Brain microvascular endothelial cell (primary cell): Measurements from ENCODE around the gene NUMB.

Experiments
- DNase-seq: peaks from one replicate; pipeline ENCODE4 v3.0.0-alpha.2; 2020
- H3K27ac ChIP-seq: fragments of 250-450 bp; sonication (Bioruptor Pico); 2 replicates; pipeline ENCODE4 v1.5.1; 2020; ENCODE audit warnings: mild to moderate bottlenecking, moderate library complexity
- H3K27me3 ChIP-seq: fragments of 250-450 bp; sonication (Bioruptor Pico); replicated peaks from 2 replicates; pipeline ENCODE4 v1.5.1; 2020; ENCODE audit warnings: mild to moderate bottlenecking
- H3K36me3 ChIP-seq: fragments of 250-450 bp; sonication (Bioruptor Pico); replicated peaks from 2 replicates; pipeline ENCODE4 v1.5.1; 2020; ENCODE audit warnings: mild to moderate bottlenecking
- H3K4me3 ChIP-seq: 2 replicates; pipeline ENCODE4 v1.5.1; 2011; ENCODE audit warnings: low read depth, mild to moderate bottlenecking, control low read depth, low read length, moderate library complexity
- in situ Hi-C: cut with HindIII; loops from 2 replicates; pipeline ENCODE4 v1.10.0; 2017; ENCODE audit warnings: low sequenced_read_pairs, low pct_ligation_motif_present
- TF ChIP-seq, protein P1 (sequence below): IDR thresholded peaks from 2 replicates; pipeline ENCODE4 v1.5.1; 2011; ENCODE audit warnings: low read depth, mild to moderate bottlenecking, moderate library complexity, low read length, control low read depth, inconsistent platforms; ENCODE audit errors: missing control alignments

NUMB gene

DNA sequence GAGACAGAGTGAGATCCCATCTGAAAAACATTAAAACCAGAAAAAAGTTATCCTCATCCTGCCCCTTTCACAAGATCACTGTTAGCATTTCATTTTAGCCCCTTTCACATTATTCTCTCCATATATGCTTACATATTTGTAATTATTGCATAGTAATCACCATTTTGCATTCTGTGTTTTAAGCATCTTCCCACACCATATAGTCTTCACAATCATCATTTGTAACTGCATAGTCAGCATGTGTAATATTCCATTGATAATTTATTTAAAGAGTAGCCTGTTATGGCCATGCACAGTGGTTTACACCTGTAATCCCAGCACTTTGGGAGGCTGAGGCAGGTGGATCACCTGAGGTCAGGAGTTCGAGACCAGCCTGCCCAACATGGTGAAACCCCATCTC, 209.2 kb downstream of the NUMB start:
- Histone ChIP-seq H3K36me3 (no peaks in the 10 kb centered on the region), H3K27ac (no peak overlapping the region), H3K4me3 (no peak overlapping the region), H3K27me3 (no peaks in the 10 kb centered on the region)
- no peak for DNase-seq
- TF ChIP-seq, protein P1, sequence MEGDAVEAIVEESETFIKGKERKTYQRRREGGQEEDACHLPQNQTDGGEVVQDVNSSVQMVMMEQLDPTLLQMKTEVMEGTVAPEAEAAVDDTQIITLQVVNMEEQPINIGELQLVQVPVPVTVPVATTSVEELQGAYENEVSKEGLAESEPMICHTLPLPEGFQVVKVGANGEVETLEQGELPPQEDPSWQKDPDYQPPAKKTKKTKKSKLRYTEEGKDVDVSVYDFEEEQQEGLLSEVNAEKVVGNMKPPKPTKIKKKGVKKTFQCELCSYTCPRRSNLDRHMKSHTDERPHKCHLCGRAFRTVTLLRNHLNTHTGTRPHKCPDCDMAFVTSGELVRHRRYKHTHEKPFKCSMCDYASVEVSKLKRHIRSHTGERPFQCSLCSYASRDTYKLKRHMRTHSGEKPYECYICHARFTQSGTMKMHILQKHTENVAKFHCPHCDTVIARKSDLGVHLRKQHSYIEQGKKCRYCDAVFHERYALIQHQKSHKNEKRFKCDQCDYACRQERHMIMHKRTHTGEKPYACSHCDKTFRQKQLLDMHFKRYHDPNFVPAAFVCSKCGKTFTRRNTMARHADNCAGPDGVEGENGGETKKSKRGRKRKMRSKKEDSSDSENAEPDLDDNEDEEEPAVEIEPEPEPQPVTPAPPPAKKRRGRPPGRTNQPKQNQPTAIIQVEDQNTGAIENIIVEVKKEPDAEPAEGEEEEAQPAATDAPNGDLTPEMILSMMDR: no peak
- in situ Hi-C loops: no loop called here

DNA sequence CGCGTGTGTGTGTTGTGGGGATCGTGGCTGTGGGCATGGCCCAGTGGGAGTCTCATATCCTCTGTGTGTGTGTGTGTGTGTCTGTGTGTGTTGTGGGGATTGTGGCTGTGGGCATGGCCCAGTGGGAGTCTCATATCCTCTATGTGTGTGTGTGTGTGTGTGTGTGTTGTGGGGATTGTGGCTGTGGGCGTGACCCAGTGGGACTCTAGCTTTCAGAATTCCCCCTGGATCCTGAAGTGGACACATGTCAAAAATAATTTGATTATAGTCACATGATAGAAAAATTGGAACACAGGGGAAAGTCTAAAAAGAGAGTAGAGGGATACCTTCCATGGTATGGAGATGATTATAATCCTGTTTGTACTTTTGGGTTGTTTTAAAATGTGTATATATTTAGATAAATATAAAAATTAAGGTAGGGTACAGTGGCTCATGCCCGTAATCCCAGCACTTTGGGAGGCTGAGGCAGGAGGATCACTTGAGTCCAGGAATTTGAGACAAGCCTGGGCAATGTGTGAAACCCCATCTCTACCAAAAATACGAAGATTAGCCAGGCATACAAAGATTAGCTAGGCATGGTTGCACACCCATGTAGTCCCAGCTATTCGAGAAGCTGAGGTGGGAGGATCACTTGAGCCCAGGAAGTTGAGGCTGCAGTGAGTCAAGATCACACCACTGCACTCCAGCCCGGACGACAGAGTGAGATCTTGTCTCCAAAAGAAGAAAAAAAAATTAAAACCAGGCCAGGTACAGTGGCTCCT, 210.1 kb downstream of the NUMB start:
- peak; percentile 66 for DNase-seq
- Histone ChIP-seq H3K27ac (no peak overlapping the region), H3K36me3 (no peaks in the 10 kb centered on the region), H3K4me3 (no peak overlapping the region), H3K27me3 (no peaks in the 10 kb centered on the region)
- in situ Hi-C loops: no loop called here
- TF ChIP-seq, protein P1: no peak

DNA sequence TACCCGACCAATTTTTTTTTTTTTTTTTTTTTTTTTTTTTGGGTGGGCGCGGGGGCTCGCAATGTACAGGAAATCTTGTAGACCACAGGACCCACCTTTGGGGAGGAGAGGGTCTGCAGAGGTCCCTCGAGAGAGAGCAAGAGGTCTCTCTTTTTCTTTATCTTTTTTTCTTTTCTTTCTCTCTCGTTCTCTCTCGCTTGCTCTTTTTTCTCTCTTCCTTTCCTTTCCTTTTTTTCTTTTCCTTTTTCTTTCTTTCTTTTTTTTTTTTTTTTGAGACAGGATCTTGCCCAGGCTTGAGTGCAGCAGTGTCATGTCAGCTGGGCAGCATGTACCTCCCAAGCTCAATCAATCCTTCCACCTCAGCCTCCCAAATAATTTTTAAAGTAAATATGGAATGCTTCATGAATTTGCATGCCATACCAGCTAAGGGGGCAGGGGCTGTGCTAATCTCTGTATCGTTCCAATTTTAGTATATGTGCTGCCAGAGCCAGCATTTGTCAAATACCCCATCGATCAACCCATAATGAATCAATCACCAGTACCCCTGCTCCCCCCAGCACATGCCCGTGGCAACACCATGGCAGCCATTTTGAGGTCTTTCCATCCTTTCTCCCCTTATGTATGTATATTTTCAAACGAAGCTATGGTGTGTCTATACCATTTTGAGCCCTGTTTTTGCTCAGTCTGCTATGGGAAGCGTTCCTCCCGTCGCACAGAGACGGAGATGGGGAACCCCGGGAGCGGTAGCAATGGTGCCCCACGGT, 211.8 kb downstream of the NUMB start:
- Histone ChIP-seq H3K36me3 (no peaks in the 10 kb centered on the region), H3K4me3 (peak overlapping the region; percentile 62), H3K27me3 (no peaks in the 10 kb centered on the region), H3K27ac (no peak overlapping the region)
- DNase-seq: no peak
- TF ChIP-seq, protein P1: no peak
- in situ Hi-C loops: no loop called here

DNA sequence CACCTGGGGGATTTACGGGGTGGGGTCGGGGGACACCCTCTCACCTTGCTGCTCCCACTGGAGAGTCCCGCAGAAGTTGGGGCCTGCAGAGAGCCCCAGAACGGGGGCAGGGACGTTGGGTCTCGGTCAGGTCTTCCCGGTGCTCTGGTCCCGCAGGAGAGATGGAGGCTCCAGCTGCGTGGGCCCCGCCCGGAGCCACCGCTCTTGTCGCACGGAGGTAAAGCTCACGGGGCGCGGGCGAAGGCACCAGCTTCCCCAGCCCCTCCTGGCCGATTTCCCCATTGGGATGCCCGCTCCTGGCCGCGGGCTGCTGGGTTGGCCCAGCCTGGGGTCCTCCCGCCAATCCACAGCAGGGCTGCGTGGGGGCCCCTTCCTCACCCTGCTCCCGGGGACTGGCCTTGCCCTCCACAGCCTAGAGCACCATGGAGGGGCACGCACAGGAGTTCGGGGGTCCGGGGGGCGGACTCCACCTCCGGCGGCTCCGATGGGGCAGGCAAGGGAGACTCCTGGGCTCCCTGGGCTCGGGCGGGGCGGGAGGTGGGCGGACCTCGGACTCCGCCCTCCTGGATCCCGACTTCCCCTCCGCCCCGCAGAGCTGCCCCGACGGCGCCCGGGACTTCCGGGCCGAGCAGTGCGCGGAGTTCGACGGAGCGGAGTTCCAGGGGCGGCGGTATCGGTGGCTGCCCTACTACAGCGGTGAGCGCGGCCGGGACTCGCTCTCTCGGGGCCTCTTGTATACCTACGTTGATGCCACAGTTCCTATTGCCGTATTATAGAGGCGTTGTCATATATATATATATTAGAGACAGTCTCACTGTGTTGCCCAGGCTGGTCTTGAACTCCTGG, 212.6 kb downstream of the NUMB start:
- no peaks in the 10 kb centered on the region for H3K36me3 ChIP-seq
- H3K27me3 ChIP-seq: no peaks in the 10 kb centered on the region
- no peak for DNase-seq
- no peak overlapping the region for H3K27ac ChIP-seq
- TF ChIP-seq, protein P1: no peak
- in situ Hi-C loops: no loop called here
- peak overlapping the region; percentile 62 for H3K4me3 ChIP-seq

DNA sequence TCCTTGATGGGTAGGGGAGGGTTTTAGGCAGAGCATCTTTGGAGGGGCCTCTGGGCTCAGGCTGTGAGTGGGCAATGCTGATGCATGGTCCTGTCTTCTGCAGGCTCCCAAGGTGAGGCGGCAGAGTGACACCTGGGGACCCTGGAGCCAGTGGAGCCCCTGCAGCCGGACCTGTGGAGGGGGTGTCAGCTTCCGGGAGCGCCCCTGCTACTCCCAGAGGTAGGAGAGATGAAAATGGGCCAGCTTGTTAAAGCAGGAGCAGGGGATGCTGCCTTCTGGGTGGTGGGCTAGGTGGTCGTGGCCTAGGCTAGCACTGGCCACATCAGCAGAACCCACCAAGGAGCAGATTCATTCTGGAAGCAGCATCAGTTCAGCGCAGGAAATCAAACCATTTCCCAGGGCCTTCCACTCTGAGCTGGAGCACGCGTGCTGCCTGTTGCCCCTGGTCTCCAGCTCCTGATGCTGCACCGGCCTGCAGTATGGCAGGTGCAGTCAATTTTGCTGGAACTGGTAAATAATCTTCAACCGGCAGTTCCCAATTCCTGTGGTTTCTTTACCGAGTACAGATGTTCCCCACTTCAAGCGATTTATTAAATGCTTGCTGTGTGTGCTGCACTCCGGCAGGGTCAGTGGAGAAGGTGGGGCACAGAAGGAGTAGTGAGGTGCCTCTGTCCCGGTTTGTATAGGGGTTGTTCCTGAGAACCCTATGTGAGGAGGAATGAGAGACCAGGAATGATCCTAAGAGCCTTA, 213.6 kb downstream of the NUMB start:
- Histone ChIP-seq H3K27ac (no peak overlapping the region), H3K4me3 (no peak overlapping the region), H3K27me3 (no peaks in the 10 kb centered on the region), H3K36me3 (no peaks in the 10 kb centered on the region)
- TF ChIP-seq, protein P1: no peak
- DNase-seq: no peak
- in situ Hi-C loops: no loop called here
